Measurements from ENCODE around the gene BANF2. TPM values are rescaled to one million over a fixed set of nuclear protein-coding genes. Genes with fewer than 3 reads are reported as not detected.
"Not testable (repeated sequence)": the region's sequence is repeated elsewhere in the genome, so short reads cannot be mapped to it uniquely, and the experiment has no call there.

The BANF2 gene
- total RNA-seq, 1 donor from 2014 or later, result not detected

- TF ChIP-seq CTCF (IDR thresholded peaks at IDR 0.05), result no peak
- Mint-ChIP-seq H3K36me3 (ENCODE audit: low read depth) (no peaks in the 10 kb centered on the region), H3K4me3 (ENCODE audit: unreplicated experiment) (no peak overlapping the region), H3K9me3 (ENCODE audit: low read depth) (no peaks in the 10 kb centered on the region), H3K27me3 (ENCODE audit: low read depth) (no peaks in the 10 kb centered on the region), H3K4me1 (ENCODE audit: low read depth) (peaks cover 21% of the 10 kb centered on the region), H3K27ac (ENCODE audit: unreplicated experiment) (no peak overlapping the region)
- no peak for DNase-seq (ENCODE audit: low spot score)
Measured at GRCh38 chr20:17767624-17768023, 67.9 kb downstream of the BANF2 start.

GRCh38 chr20:17768271-17768670, 68.5 kb downstream of the BANF2 start:
- H3K36me3 Mint-ChIP-seq (ENCODE audit: low read depth), result no peaks in the 10 kb centered on the region
- DNase-seq (ENCODE audit: low spot score), result no peak
- H3K27ac Mint-ChIP-seq (ENCODE audit: unreplicated experiment), result no peak overlapping the region
- no peaks in the 10 kb centered on the region for H3K27me3 Mint-ChIP-seq (ENCODE audit: low read depth)
- H3K4me1 Mint-ChIP-seq (ENCODE audit: low read depth), result peaks cover 21% of the 10 kb centered on the region
- no peaks in the 10 kb centered on the region for H3K9me3 Mint-ChIP-seq (ENCODE audit: low read depth)
- no peak for TF ChIP-seq CTCF (IDR thresholded peaks at IDR 0.05)
- H3K4me3 Mint-ChIP-seq (ENCODE audit: unreplicated experiment), result no peak overlapping the region

- not testable (repeated sequence) for H3K9me3 Mint-ChIP-seq (ENCODE audit: low read depth); H3K27ac Mint-ChIP-seq (ENCODE audit: unreplicated experiment); H3K36me3 Mint-ChIP-seq (ENCODE audit: low read depth); DNase-seq (ENCODE audit: low spot score); H3K4me3 Mint-ChIP-seq (ENCODE audit: unreplicated experiment); H3K27me3 Mint-ChIP-seq (ENCODE audit: low read depth)
- peaks cover 35% of the 10 kb centered on the region for H3K4me1 Mint-ChIP-seq (ENCODE audit: low read depth)
Measured at GRCh38 chr20:17769716-17770115, 70.0 kb downstream of the BANF2 start.

- Mint-ChIP-seq H3K36me3 (ENCODE audit: low read depth) (no peaks in the 10 kb centered on the region), H3K4me3 (ENCODE audit: unreplicated experiment) (no peak overlapping the region), H3K27ac (ENCODE audit: unreplicated experiment) (peak overlapping the region; percentile 25), H3K4me1 (ENCODE audit: low read depth) (peaks cover 35% of the 10 kb centered on the region), H3K9me3 (ENCODE audit: low read depth) (no peaks in the 10 kb centered on the region), H3K27me3 (ENCODE audit: low read depth) (no peaks in the 10 kb centered on the region)
- no peak for TF ChIP-seq CTCF (IDR thresholded peaks at IDR 0.05)
- DNase-seq (ENCODE audit: low spot score), result no peak
Measured at GRCh38 chr20:17771206-17772004, 71.6 kb downstream of the BANF2 start.

GRCh38 chr20:17772005-17772343, 72.2 kb downstream of the BANF2 start:
- no peak overlapping the region for H3K27ac Mint-ChIP-seq (ENCODE audit: unreplicated experiment)
- H3K4me1 Mint-ChIP-seq (ENCODE audit: low read depth), result peaks cover 35% of the 10 kb centered on the region
- no peaks in the 10 kb centered on the region for H3K36me3 Mint-ChIP-seq (ENCODE audit: low read depth)

More at GRCh38 chr20:17772005-17772343, 72.2 kb downstream of the BANF2 start:
- TF ChIP-seq CTCF (IDR thresholded peaks at IDR 0.05), result no peak
- no peaks in the 10 kb centered on the region for H3K9me3 Mint-ChIP-seq (ENCODE audit: low read depth)
- no peak overlapping the region for H3K4me3 Mint-ChIP-seq (ENCODE audit: unreplicated experiment)
- no peak for DNase-seq (ENCODE audit: low spot score)
- no peaks in the 10 kb centered on the region for H3K27me3 Mint-ChIP-seq (ENCODE audit: low read depth)
